GM21723 (cell line): Measurements from ENCODE around the gene ST14.
"Not testable (repeated sequence)": the region's sequence is repeated elsewhere in the genome, so short reads cannot be mapped to it uniquely, and the experiment has no call there.

ENCODE experiments used
- ATAC-seq: cut with Tn5 transposase; IDR thresholded peaks from one replicate; pipeline ENCODE4 v1.9.1; 2021; ENCODE audit warnings: mild to moderate bottlenecking, moderate library complexity; ENCODE audit not compliant: unreplicated experiment

ST14 gene

DNA sequence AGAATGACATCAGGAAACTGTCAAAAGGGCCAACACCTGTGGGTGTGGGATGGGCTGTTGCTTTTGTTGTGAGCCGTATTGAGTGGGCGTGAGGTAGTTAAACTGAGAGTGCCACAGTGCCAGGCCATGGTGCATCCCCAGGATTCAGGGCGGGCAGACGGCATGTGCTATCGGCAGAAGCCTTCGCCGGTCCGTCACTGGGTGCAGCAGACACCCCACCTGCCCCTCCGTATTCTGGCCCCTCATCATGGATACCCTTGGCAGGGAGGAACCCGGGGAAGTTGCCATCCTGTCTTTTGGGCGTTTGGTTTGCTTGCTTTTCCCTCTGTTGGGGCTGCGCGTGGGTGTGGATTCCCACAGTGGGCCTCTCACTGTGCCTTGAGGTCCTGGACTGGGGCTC is 27.5 kb downstream of the ST14 start:
- ATAC-seq: no peak

DNA sequence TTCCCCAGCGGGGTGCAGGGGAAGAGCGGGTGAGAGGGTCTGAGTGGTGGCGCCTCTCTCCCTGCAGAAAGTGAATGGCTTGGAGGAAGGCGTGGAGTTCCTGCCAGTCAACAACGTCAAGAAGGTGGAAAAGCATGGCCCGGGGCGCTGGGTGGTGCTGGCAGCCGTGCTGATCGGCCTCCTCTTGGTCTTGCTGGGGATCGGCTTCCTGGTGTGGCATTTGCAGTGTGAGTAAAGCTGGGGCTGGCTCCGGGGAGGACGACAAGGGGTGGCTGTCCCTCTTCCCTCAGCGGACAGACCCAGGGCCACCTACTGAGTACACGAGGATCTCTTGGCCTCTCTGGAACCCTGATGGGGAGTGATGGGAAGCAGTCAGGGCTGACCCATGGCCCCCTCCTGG is 28.5 kb downstream of the ST14 start:
- ATAC-seq: no peak

DNA sequence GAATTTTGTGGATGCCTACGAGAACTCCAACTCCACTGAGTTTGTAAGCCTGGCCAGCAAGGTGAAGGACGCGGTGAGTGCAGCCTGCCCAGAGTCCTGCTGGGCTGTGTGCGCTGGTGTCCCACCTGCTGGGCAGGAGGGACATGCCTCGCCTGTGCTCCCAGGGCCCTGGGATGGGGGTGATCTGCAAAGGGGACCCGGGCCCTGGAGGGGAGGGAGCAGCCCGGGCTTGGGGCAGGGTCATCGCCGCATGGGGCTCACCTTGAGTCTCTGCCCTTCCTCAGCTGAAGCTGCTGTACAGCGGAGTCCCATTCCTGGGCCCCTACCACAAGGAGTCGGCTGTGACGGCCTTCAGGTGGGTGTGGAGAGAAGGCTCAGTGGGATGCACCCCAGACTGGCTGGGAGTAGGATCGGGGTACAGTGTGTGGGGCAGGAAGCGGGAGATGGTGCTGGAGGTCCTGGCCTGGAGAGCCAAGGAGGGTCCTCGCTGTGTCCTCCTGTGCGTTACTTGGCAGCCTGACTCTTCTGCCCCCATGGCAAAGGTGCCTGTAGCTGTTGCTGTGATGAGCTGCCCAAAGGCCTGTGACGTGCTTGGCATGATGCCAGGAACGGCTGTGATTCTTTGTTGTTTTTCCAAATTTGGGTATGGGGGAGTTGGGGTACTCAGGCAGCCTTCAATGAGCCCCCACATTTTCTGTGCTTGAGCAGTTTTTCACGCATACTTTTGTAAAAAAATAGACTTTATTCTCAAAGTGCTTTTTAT is 29.2 kb downstream of the ST14 start:
- no peak for ATAC-seq

- ATAC-seq: no peak
Measured at GRCh38 chr11:130189492-130190210, 30.1 kb downstream of the ST14 start.

- ATAC-seq: no peak
Measured at GRCh38 chr11:130190371-130190881, 30.8 kb downstream of the ST14 start.

DNA sequence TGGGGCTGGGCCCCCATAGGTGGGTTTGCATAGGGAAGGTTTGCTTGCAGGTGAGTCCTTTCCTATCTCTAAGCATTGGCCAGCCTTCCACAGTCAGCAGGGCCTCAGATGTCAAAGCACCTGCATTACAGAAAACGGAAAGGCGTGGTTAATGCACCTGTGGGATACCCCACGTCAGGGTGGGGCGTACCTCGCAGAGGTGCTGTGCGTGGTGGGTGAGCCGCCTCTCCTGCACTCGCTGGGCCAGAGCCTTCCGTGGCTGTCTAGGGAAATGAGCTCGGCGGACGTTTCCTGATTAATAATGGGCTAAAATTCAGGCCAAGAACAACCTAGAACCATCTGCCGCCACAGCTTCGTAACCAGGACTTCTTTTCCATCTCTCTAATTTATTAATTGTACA is 32.3 kb downstream of the ST14 start:
- no peak for ATAC-seq

GRCh38 chr11:130192845-130193267 is 33.3 kb downstream of the ST14 start:
- ATAC-seq: no peak

DNA sequence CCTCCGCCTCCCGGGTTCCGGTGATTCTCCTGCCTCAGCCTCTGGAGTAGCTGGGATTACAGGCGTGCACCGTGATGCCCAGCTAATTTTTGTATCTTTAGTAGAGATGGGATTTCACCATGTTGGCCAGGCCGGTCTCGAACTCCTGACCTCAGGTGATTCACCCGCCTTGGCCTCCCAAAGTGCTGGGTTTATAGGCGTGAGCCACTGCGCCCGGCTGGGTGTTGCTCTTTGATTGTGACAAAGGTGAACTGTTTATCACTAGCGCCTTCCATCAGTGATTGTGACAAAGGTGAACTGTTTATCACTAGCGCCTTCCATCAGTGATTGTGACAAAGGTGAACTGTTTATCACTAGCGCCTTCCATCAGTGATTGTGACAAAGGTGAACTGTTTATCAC is 34.0 kb downstream of the ST14 start:
- not testable (repeated sequence) for ATAC-seq

- ATAC-seq: no peak
Measured at GRCh38 chr11:130194241-130195023, 34.9 kb downstream of the ST14 start.

GRCh38 chr11:130197386-130198035 is 37.9 kb downstream of the ST14 start:
- no peak for ATAC-seq

DNA sequence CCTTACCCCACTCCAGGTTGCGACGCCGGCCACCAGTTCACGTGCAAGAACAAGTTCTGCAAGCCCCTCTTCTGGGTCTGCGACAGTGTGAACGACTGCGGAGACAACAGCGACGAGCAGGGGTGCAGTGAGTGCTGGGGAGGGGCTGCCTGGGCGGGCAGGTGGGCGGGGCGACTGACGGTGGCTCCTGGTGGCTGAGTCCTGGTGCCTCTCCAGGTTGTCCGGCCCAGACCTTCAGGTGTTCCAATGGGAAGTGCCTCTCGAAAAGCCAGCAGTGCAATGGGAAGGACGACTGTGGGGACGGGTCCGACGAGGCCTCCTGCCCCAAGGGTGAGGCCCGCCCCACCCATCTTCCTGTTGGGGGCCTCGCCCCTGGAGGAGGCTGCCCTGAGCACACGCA is 38.7 kb downstream of the ST14 start:
- ATAC-seq: no peak

DNA sequence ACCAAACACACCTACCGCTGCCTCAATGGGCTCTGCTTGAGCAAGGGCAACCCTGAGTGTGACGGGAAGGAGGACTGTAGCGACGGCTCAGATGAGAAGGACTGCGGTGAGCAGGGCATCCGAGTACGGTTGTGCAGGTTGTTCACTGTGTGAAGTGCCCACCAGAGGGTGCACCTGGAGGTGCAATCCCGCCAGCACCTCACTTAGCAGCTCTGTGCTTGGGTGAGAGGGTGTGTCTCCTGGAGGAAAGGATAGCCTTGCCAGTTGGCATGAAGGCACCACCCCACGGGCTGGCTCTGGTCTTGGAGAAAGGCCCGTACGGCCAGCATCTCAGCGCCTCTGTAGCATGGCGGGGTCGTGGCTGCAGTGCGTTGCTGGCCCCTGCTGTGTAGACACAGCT is 39.4 kb downstream of the ST14 start:
- ATAC-seq: no peak

DNA sequence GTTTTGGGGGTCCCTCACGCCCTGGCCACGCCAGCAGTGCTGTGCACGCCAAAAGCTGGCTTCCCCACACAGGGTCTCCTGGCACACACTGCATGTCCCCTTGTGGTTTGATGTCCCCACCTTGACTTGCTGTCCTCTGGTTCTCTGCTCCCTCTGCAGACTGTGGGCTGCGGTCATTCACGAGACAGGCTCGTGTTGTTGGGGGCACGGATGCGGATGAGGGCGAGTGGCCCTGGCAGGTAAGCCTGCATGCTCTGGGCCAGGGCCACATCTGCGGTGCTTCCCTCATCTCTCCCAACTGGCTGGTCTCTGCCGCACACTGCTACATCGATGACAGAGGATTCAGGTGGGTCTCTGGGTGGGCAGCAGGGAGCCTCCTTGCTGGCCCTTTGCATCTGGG is 40.2 kb downstream of the ST14 start:
- no peak for ATAC-seq

DNA sequence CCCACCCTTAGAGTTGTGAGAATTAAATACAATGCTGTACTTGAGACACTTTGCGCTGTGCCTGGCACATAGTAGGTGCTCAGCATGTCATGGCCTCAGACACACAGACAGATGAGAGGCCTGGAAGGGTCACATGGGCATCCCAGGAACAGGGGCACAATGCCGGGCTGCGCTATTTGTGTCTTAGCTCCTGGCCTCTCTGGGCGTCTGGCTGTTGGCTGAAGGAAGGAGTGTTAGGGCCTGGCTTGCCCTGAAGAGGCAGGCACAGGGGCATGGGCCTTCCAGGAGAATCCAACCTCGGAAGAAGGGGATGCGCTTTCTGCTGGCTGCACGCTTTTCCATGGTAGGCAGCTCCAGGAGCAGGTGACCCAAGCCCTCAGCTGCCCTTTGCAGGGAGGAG is 41.4 kb downstream of the ST14 start:
- no peak for ATAC-seq

- no peak for ATAC-seq
Measured at GRCh38 chr11:130202009-130202817, 42.6 kb downstream of the ST14 start.

DNA sequence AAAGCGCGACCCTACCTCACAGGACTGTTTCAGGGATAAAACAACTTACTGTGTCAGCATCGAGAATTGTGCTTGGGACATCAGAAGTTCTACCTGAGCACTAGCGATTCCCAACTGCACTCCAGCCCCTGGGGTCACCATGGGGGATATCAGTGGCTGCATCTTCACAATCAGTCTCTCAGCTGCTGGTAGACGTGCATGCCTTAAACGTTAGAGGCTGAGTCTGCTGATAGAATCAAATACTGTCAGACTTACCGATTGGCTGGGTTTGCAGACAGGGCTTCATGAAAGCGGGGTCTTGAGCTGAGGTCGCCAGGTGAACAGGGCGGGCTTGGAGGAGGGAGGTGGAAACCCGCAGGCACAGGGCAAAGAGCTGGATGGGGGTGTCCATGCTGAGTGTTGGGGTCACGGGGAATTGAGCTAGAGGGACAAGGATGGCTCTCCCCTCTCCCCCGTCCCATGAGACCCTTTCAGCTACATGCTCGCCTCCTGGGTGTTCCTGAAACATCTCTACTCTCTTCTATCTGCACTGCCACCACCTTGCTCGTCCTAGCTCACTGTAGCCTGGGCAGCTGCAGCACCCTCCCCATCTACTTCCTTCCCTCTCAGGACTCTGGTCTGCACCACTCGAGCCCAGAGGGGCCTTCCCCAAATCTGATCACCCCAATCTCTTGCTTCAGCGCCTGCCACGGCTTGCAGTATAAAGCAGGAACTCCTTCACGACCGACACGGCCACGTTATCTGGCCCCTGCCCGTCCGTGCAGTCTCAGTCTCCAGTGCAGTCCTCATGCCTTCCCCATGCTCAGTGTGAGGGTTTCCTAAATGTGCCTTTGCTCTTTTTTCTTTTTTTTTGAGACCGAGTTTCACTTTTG is 43.5 kb downstream of the ST14 start:
- ATAC-seq: no peak

- ATAC-seq: no peak
Measured at GRCh38 chr11:130203766-130204702, 44.5 kb downstream of the ST14 start.

GRCh38 chr11:130204703-130205095 is 45.1 kb downstream of the ST14 start:
- ATAC-seq: no peak
